ENCODE measurements around the gene BUD23.

The BUD23 gene

DNA sequence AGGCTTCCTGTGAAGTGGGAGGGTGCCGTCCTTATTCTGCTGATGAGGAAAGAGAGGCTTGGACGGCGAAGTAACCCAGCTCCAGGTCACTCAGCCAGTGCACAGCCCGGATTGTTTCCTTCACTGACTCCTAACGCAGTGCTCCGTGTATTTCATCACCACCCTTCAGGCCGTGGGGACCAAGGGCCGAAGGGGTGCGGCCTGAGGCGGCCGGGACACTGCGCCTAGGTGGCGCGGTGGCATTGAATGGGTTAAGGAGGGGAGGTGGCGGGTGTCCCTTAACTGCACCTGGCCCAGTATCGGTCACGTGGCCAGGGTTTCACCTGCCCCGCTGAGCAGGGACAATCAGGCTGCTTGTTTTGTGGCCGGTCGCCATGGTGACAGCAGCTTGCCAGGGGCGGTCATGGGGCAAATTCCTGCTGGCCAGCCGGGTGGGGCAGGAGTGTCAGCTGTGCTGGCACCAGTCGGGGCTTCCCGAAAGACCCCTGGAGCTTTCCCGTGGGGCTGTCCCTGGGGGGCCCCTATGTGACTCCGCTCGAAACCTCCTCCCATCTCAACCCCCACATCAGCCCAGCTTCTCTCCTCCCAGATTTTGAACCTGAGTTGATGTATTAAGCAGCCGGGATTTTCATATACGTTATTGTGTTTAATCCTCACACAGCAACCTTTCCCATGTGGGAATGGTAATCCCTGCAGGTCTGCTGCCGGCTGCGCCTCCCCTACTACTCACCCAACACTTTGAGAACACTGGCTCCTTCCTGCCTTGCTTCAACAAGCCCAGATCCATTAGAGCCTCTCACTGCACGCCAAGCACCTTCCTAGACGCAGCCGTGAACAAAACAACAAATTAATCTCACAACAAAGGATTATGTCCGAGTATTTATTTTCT, 59.6 kb downstream of the BUD23 start:
- DNase-seq: no peak

- no peak for DNase-seq
Measured at GRCh38 chr7:73746378-73746777, 63.0 kb downstream of the BUD23 start.

All from activated naive CD4-positive, alpha-beta T cell (primary cell).